Mesenchymal stem cell (in vitro differentiated cells and primary cell): ENCODE measurements around the gene MKNK1.

ENCODE experiments used
- DNase-seq: peaks from one replicate; pipeline ENCODE4 v3.0.0-alpha.2; 2013
- H2AFZ ChIP-seq: one replicate; pipeline ENCODE4 v1.6.1; 2013; ENCODE audit warnings: low read depth, mild to moderate bottlenecking, control low read depth, inconsistent platforms, low read length, moderate library complexity
- H2AK5ac ChIP-seq: 2 replicates; pipeline ENCODE4 v1.6.1; 2013; ENCODE audit warnings: low read length, moderate library complexity, mild to moderate bottlenecking, inconsistent platforms; ENCODE audit not compliant: severe bottlenecking
- H2BK120ac ChIP-seq: one replicate; pipeline ENCODE4 v1.6.1; 2013; ENCODE audit warnings: low read depth, mild to moderate bottlenecking, inconsistent platforms, low read length, moderate library complexity
- H2BK12ac ChIP-seq, 2 experiments: one replicate each; pipeline ENCODE4 v1.6.1; 2013; ENCODE audit warnings: inconsistent platforms in 2 of 2, low read length in 2 of 2, mild to moderate bottlenecking in 2 of 2, moderate library complexity in 2 of 2, control low read depth in 1 of 2
- H2BK15ac ChIP-seq: one replicate; pipeline ENCODE4 v1.6.1; 2013; ENCODE audit warnings: mild to moderate bottlenecking, low read depth, inconsistent platforms; ENCODE audit not compliant: poor library complexity, severe bottlenecking
- H2BK5ac ChIP-seq: 2 replicates; pipeline ENCODE4 v1.6.1; 2013; ENCODE audit warnings: low read depth, mild to moderate bottlenecking, low read length, control low read depth, inconsistent platforms; ENCODE audit not compliant: poor library complexity, severe bottlenecking
- H3K14ac ChIP-seq, 2 experiments: one replicate each; pipeline ENCODE4 v1.6.1; 2013; ENCODE audit warnings: inconsistent platforms in 2 of 2, low read length in 2 of 2, control low read depth in 1 of 2, mild to moderate bottlenecking in 1 of 2, moderate library complexity in 1 of 2
- H3K18ac ChIP-seq, 2 experiments: one replicate each; pipeline ENCODE4 v1.6.1; 2013; ENCODE audit warnings: inconsistent platforms in 2 of 2, low read length in 2 of 2, control low read depth in 1 of 2, low read depth in 1 of 2, mild to moderate bottlenecking in 1 of 2
- H3K23ac ChIP-seq, 2 experiments: one replicate each; pipeline ENCODE4 v1.6.1; 2013; ENCODE audit warnings: inconsistent platforms in 2 of 2, low read length in 2 of 2, mild to moderate bottlenecking in 2 of 2, moderate library complexity in 2 of 2, control low read depth in 1 of 2
- H3K27ac ChIP-seq: 2 replicates; pipeline ENCODE4 v1.5.1; 2013; ENCODE audit warnings: mild to moderate bottlenecking, moderate library complexity, low read length, control low read depth, inconsistent platforms; ENCODE audit not compliant: poor library complexity, severe bottlenecking
- H3K27me3 ChIP-seq, 2 experiments: 2 replicates each; pipeline versions ENCODE4 v1.6.1 to v1.7.0; 2013; ENCODE audit warnings: low read length in 2 of 2, mild to moderate bottlenecking in 2 of 2, moderate library complexity in 2 of 2, control low read depth in 1 of 2, inconsistent platforms in 1 of 2; ENCODE audit not compliant: control insufficient read depth in 1 of 2, insufficient read depth in 1 of 2
- H3K36me3 ChIP-seq, 2 experiments: 2 replicates each; pipeline versions ENCODE4 v1.6.1 to v1.7.0; 2013; ENCODE audit warnings: low read length in 2 of 2, control low read depth in 1 of 2, inconsistent platforms in 1 of 2, low read depth in 1 of 2, mild to moderate bottlenecking in 1 of 2; ENCODE audit not compliant: insufficient read depth in 2 of 2, control insufficient read depth in 1 of 2
- H3K4ac ChIP-seq, 2 experiments: one replicate each; pipeline ENCODE4 v1.6.1; 2013; ENCODE audit warnings: inconsistent platforms in 2 of 2, low read length in 2 of 2, mild to moderate bottlenecking in 2 of 2, moderate library complexity in 2 of 2, control low read depth in 1 of 2, low read depth in 1 of 2
- H3K4me1 ChIP-seq: 2 replicates; pipeline ENCODE4 v1.6.1; 2013; ENCODE audit warnings: low read depth, low read length, control low read depth; ENCODE audit not compliant: control insufficient read depth, insufficient read depth
- H3K4me2 ChIP-seq: 2 replicates; pipeline ENCODE4 v1.6.1; 2013; ENCODE audit warnings: low read length, mild to moderate bottlenecking, inconsistent platforms; ENCODE audit not compliant: poor library complexity, severe bottlenecking
- H3K4me3 ChIP-seq, 2 experiments: 2 replicates each; pipeline versions ENCODE4 v1.5.1 to v1.7.0; 2013; ENCODE audit warnings: low read length in 2 of 2, mild to moderate bottlenecking in 2 of 2, control low read depth in 1 of 2, low read depth in 1 of 2; ENCODE audit not compliant: insufficient read depth in 1 of 2
- H3K79me1 ChIP-seq: replicated peaks from 2 replicates; pipeline ENCODE4 v1.6.1; 2013; ENCODE audit warnings: mild to moderate bottlenecking, control low read depth, low read length, inconsistent platforms; ENCODE audit not compliant: poor library complexity, severe bottlenecking
- H3K9ac ChIP-seq: 2 replicates; pipeline ENCODE4 v1.7.0; 2013; ENCODE audit warnings: mild to moderate bottlenecking, low read length, moderate library complexity
- H3K9me3 ChIP-seq: 2 replicates; pipeline ENCODE4 v1.7.0; 2013; ENCODE audit warnings: mild to moderate bottlenecking, low read length; ENCODE audit not compliant: control insufficient read depth
- H4K8ac ChIP-seq: one replicate; pipeline ENCODE4 v1.6.1; 2013; ENCODE audit warnings: inconsistent platforms, mild to moderate bottlenecking, low read length, moderate library complexity
- H4K91ac ChIP-seq: one replicate; pipeline ENCODE4 v1.6.1; 2013; ENCODE audit warnings: mild to moderate bottlenecking, low read length, inconsistent platforms
- WGBS: methylation state at CpG from one replicate; pipeline ENCODE4 v1.1.7; 2013; ENCODE audit warnings: mixed read lengths; 5-methylcytosine and 5-hydroxymethylcytosine counted together

Gene MKNK1

GRCh38 chr1:46607345-46608130, 3.5 kb upstream of the MKNK1 start:
- no peak for DNase-seq
- Histone ChIP-seq H3K4me2 (no peak overlapping the region), H3K18ac (no peak overlapping the region)

GRCh38 chr1:46606255-46606965, 2.3 kb upstream of the MKNK1 start:
- no peak overlapping the region for H4K8ac ChIP-seq
- no peaks in the 10 kb centered on the region for H3K9me3 ChIP-seq
- no peak overlapping the region for H2BK15ac ChIP-seq
- DNase-seq = no peak
- no peak overlapping the region for H2BK120ac ChIP-seq
- H3K4me1 ChIP-seq = peaks cover 8% of the 10 kb centered on the region
- H3K14ac ChIP-seq = no peak overlapping the region
- H2BK5ac ChIP-seq = no peak overlapping the region
- H2AFZ ChIP-seq = no peak overlapping the region
- no peak overlapping the region for H3K4me2 ChIP-seq
- no peak overlapping the region for H3K4me3 ChIP-seq
- WGBS = 100% methylated on average over 1 of the region's 2 CpGs
- H4K91ac ChIP-seq = no peak overlapping the region
- no peak overlapping the region for H3K18ac ChIP-seq
- peaks cover 26 to 29% of the 10 kb centered on the region in 2 experiments for H3K36me3 ChIP-seq
- peaks cover 31% of the 10 kb centered on the region for H3K79me1 ChIP-seq
- H3K27ac ChIP-seq = no peak overlapping the region
- H3K9ac ChIP-seq = no peak overlapping the region
- H2AK5ac ChIP-seq = no peak overlapping the region
- H3K23ac ChIP-seq = no peak overlapping the region
- H2BK12ac ChIP-seq = peak overlapping the region in 1 of 2 experiments; percentile 30
- no peaks in the 10 kb centered on the region for H3K27me3 ChIP-seq
- no peak overlapping the region for H3K4ac ChIP-seq

More at GRCh38 chr1:46607345-46608130, 3.5 kb upstream of the MKNK1 start:
- Histone ChIP-seq H3K4me1 (peaks cover 17% of the 10 kb centered on the region), H3K79me1 (peaks cover 28% of the 10 kb centered on the region), H2BK12ac (no peak overlapping the region), H3K23ac (no peak overlapping the region), H3K27me3 (no peaks in the 10 kb centered on the region), H3K27ac (no peak overlapping the region), H3K9me3 (no peaks in the 10 kb centered on the region), H2BK120ac (no peak overlapping the region), H3K4me3 (no peak overlapping the region), H2AFZ (no peak overlapping the region), H3K36me3 (peaks cover 29% of the 10 kb centered on the region in 2 experiments), H4K91ac (no peak overlapping the region), H2BK15ac (no peak overlapping the region), H3K14ac (no peak overlapping the region), H2BK5ac (no peak overlapping the region), H4K8ac (no peak overlapping the region), H3K4ac (no peak overlapping the region), H2AK5ac (no peak overlapping the region), H3K9ac (no peak overlapping the region)
- WGBS = 92% methylated on average over 7 of the region's 7 CpGs

- no peak overlapping the region for H2BK120ac ChIP-seq
- H3K14ac ChIP-seq = no peak overlapping the region
- no peak overlapping the region for H2AFZ ChIP-seq
- no peak overlapping the region for H3K27ac ChIP-seq
- no peak overlapping the region for H3K18ac ChIP-seq
- no peak overlapping the region for H3K9ac ChIP-seq
- no peak overlapping the region for H2BK15ac ChIP-seq
- no peak overlapping the region for H3K4ac ChIP-seq
- DNase-seq = no peak
- H3K23ac ChIP-seq = no peak overlapping the region
- peaks cover 23 to 27% of the 10 kb centered on the region in 2 experiments for H3K36me3 ChIP-seq
- H2BK12ac ChIP-seq = no peak overlapping the region
- H2BK5ac ChIP-seq = no peak overlapping the region
- peaks cover 32% of the 10 kb centered on the region for H3K79me1 ChIP-seq
- H2AK5ac ChIP-seq = no peak overlapping the region
- no peaks in the 10 kb centered on the region for H3K9me3 ChIP-seq
- peaks cover 5% of the 10 kb centered on the region for H3K4me1 ChIP-seq
- no peak overlapping the region for H3K4me3 ChIP-seq
- WGBS = 89% methylated on average over 2 of the region's 2 CpGs
- no peak overlapping the region for H4K8ac ChIP-seq
- no peaks in the 10 kb centered on the region for H3K27me3 ChIP-seq
- no peak overlapping the region for H3K4me2 ChIP-seq
- H4K91ac ChIP-seq = no peak overlapping the region
These were observed 1.2 kb upstream of the MKNK1 start for GRCh38 chr1:46605232-46605631.

GRCh38 chr1:46603481-46603857, 599 bp downstream of the MKNK1 start:
- no peak overlapping the region for H3K27ac ChIP-seq
- H3K4me1 ChIP-seq = peaks cover 5% of the 10 kb centered on the region
- no peaks in the 10 kb centered on the region for H3K9me3 ChIP-seq
- DNase-seq = peak; percentile 17
- H3K27me3 ChIP-seq = no peaks in the 10 kb centered on the region
- H3K23ac ChIP-seq = no peak overlapping the region
- no peak overlapping the region for H3K14ac ChIP-seq
- H3K79me1 ChIP-seq = peaks cover 42% of the 10 kb centered on the region
- H4K91ac ChIP-seq = no peak overlapping the region
- H3K36me3 ChIP-seq = peaks cover 6 to 11% of the 10 kb centered on the region in 2 experiments
- peak overlapping the region; percentile 79 to 94 for H3K4me3 ChIP-seq
- 5% methylated on average over 2 of the region's 2 CpGs for WGBS
- no peak overlapping the region for H3K18ac ChIP-seq
- H4K8ac ChIP-seq = no peak overlapping the region
- peak overlapping the region; percentile 95 for H3K9ac ChIP-seq
- no peak overlapping the region for H2BK120ac ChIP-seq
- H2BK15ac ChIP-seq = no peak overlapping the region
- peak overlapping the region; percentile 79 for H3K4me2 ChIP-seq
- peak overlapping the region in 1 of 2 experiments; percentile 29 for H3K4ac ChIP-seq
- H2AK5ac ChIP-seq = no peak overlapping the region
- no peak overlapping the region for H2BK12ac ChIP-seq
- no peak overlapping the region for H2BK5ac ChIP-seq
- no peak overlapping the region for H2AFZ ChIP-seq
